ENCODE measurements around the gene EN2. TPM values are rescaled to one million over a fixed set of nuclear protein-coding genes. Genes with fewer than 3 reads are reported as not detected.
"Not testable (repeated sequence)": the region's sequence is repeated elsewhere in the genome, so short reads cannot be mapped to it uniquely, and the experiment has no call there.

EN2 gene
- total RNA-seq, 2 donors from 2014 or later, result not detected

DNA sequence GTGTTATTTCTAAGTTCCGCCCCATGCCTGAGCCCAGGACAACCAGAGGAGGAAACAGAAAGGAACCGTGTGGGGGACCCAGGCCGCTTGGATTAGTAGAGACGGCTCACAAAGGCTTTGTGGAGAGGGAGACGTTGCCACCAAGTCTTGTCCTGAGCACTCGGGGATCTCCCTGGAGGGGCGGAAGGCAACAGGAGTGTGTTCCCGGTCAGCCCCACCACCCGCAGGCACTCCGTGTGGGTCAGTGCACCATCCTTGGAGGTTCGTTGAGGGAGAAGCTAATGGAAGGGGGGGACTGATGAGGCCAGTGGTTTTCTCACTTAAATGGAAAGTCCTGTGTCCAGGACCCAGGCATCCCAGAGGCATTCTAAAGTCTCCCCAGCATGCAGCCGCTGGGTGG, 26.7 kb upstream of the EN2 start:
- no peaks in the 10 kb centered on the region for H3K4me1 Mint-ChIP-seq
- H3K9me3 ChIP-seq (ENCODE audit: control insufficient read depth, low read length, poor library complexity, severe bottlenecking), result no peaks in the 10 kb centered on the region
- peaks cover 2% of the 10 kb centered on the region for H3K36me3 Mint-ChIP-seq (ENCODE audit: low read depth)
- H3K4me3 Mint-ChIP-seq, result no peak overlapping the region
- ATAC-seq (no peak), DNase-seq (no peak)
- H3K27me3 Mint-ChIP-seq, result peaks cover 77% of the 10 kb centered on the region
- H3K27ac Mint-ChIP-seq, result no peak overlapping the region

DNA sequence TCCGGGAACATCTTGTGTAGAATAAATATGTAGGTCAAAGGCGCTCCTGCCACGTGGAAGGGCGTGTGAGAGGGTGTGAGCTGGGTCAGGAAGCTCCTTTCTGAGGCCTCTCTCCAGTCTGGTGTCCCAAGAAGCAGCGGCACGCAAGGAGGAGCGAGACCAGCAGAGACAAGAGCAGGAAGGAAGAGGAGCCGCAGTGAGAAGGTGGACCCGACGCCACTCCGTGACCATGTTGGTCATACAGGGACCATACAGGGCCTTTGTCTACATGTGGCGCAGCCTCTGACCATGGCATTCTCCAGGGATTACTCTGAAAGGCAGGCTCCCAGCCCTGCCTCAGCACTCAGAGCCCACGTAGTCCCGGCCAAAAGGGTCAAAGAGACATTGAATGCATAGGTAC, 26.2 kb upstream of the EN2 start:
- H3K4me1 Mint-ChIP-seq, result no peaks in the 10 kb centered on the region
- H3K4me3 Mint-ChIP-seq, result no peak overlapping the region
- no peak for DNase-seq
- ATAC-seq, result no peak
- H3K27ac Mint-ChIP-seq, result no peak overlapping the region
- no peaks in the 10 kb centered on the region for H3K9me3 ChIP-seq (ENCODE audit: control insufficient read depth, low read length, poor library complexity, severe bottlenecking)
- H3K36me3 Mint-ChIP-seq (ENCODE audit: low read depth), result peaks cover 4% of the 10 kb centered on the region
- peaks cover 77% of the 10 kb centered on the region for H3K27me3 Mint-ChIP-seq

DNA sequence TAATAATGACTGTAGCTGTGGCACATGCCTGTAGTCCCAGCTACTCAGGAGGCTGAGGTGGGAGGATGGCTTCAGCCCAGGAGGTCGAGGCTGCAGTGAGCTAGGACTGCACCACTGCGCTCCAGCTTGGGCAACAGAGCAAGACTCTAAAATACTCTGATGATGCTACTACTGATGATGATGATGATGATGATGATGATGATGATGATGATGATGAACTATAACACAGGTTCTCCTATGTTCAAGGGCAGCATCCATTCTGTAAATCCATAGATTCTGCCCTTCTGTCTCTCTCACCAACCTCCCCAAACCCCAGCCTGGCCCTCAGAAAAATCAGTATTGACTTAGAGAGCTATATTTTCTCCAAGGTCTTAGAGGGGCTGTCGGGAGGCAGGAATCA, 22.8 kb upstream of the EN2 start:
- H3K27ac Mint-ChIP-seq, result no peak overlapping the region
- DNase-seq (no peak), ATAC-seq (no peak)
- H3K27me3 Mint-ChIP-seq, result peaks cover 85% of the 10 kb centered on the region
- H3K36me3 Mint-ChIP-seq (ENCODE audit: low read depth), result peaks cover 4% of the 10 kb centered on the region
- H3K4me3 Mint-ChIP-seq, result no peak overlapping the region
- H3K4me1 Mint-ChIP-seq, result no peaks in the 10 kb centered on the region
- H3K9me3 ChIP-seq (ENCODE audit: control insufficient read depth, low read length, poor library complexity, severe bottlenecking), result no peaks in the 10 kb centered on the region

DNA sequence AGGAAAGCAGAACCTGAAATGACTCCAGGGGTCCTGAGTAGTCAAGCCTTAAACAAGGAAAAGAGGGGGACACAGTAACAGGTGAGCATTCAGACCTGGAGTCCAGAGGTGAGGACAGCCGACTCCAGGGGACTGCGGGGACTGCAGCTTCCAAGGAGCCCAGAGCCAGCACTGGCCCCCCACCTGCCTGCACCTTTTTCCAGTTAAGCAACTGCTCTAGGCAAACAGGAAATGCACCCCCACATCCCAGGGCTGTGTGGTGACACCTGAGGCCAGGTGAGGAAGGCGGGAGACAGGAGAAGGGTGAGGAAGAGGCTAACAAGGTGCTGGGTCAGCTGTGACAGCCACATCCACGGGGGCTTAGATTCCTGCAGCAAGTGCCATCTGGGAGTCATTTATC, 20.1 kb upstream of the EN2 start:
- H3K36me3 Mint-ChIP-seq (ENCODE audit: low read depth), result peaks cover 4% of the 10 kb centered on the region
- no peak for ATAC-seq
- H3K4me1 Mint-ChIP-seq, result no peaks in the 10 kb centered on the region
- H3K4me3 Mint-ChIP-seq, result no peak overlapping the region
- no peak overlapping the region for H3K27ac Mint-ChIP-seq
- H3K27me3 Mint-ChIP-seq, result peaks cover 77% of the 10 kb centered on the region
- no peak for DNase-seq
- no peaks in the 10 kb centered on the region for H3K9me3 ChIP-seq (ENCODE audit: control insufficient read depth, low read length, poor library complexity, severe bottlenecking)

DNA sequence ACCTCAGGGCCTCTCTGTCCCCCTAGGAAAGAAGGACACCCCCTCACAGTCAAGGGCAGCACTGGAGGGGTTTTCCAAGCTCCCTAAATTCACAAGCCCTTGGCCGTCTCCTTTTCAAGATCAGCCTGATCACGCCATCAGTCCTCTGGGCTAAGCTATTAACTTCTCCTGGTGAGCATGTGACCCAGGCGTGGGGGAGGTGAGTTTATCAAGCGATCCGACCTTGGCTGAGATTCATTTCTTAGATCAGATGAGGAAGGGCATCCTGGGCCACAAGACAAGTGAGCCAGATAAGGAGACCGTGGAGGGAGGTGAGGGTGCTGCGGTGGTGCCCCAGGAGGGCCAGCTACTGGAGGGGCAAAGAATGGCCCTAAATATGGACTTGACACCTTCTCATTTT, 19.2 kb upstream of the EN2 start:
- Mint-ChIP-seq H3K4me3 (no peak overlapping the region), H3K36me3 (ENCODE audit: low read depth) (peaks cover 4% of the 10 kb centered on the region), H3K27ac (no peak overlapping the region), H3K27me3 (peaks cover 75% of the 10 kb centered on the region), H3K4me1 (no peaks in the 10 kb centered on the region)
- H3K9me3 ChIP-seq (ENCODE audit: control insufficient read depth, low read length, poor library complexity, severe bottlenecking), result no peaks in the 10 kb centered on the region
- ATAC-seq (no peak), DNase-seq (no peak)

DNA sequence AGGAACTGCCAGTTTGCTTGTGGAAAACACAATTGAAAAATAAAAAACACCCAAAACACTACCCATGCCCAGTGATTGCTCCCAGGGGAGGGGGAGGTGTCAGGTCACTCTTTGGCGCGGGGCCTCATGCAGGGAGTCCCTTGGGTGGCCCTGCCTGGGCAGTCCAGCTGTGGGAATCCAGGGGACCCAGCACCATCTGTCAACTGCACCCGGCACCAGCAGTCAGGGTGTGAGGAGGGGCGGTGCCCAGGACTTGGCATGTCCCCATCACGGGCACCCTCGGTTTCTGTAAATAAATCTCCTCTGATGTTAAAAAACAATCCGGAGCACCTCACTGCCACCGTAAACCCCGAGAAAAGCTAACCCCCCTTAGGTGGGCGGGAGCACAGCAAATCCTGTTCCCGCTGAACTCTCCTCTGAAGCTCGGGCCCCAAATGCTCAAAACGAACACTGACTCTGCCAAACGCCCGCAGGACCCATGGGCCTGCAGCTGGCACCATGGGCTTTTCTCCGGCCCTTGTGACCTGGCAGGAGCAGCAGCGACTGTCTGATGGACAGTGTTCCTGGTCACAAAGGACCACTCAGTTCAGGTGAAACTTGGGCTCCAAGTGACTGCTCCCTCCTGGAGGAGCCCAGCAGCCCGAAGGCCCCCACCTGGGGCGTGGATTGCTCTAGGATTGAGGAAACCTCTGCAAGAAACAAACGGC, 18.5 kb upstream of the EN2 start:
- no peak for ATAC-seq
- H3K4me3 Mint-ChIP-seq, result no peak overlapping the region
- H3K9me3 ChIP-seq (ENCODE audit: control insufficient read depth, low read length, poor library complexity, severe bottlenecking), result no peaks in the 10 kb centered on the region
- no peak for DNase-seq
- peaks cover 4% of the 10 kb centered on the region for H3K36me3 Mint-ChIP-seq (ENCODE audit: low read depth)
- no peaks in the 10 kb centered on the region for H3K4me1 Mint-ChIP-seq
- H3K27me3 Mint-ChIP-seq, result peaks cover 74% of the 10 kb centered on the region
- H3K27ac Mint-ChIP-seq, result no peak overlapping the region

DNA sequence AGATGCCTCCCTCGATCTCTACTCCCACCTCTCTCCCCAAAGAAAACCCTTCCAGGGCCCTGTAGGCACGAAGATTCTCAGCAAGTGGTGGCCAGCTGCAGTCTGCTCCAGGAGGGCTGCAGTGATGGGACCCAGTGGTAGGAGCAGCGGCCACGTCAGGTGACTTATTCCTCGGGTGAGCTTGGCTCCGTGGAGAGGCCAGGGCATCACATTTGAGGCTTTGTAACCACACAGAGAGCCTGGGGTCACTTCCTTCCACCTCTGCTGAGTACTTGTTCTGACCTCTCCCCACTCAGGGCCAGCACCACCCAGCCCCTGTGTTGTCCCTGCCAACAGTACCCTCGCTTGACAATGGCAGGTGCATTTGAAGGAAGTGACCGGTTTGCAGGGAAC, 17.9 kb upstream of the EN2 start:
- H3K4me3 Mint-ChIP-seq, result no peak overlapping the region
- no peaks in the 10 kb centered on the region for H3K9me3 ChIP-seq (ENCODE audit: control insufficient read depth, low read length, poor library complexity, severe bottlenecking)
- peaks cover 75% of the 10 kb centered on the region for H3K27me3 Mint-ChIP-seq
- DNase-seq (no peak), ATAC-seq (no peak)
- peaks cover 4% of the 10 kb centered on the region for H3K36me3 Mint-ChIP-seq (ENCODE audit: low read depth)
- H3K27ac Mint-ChIP-seq, result no peak overlapping the region
- no peaks in the 10 kb centered on the region for H3K4me1 Mint-ChIP-seq

DNA sequence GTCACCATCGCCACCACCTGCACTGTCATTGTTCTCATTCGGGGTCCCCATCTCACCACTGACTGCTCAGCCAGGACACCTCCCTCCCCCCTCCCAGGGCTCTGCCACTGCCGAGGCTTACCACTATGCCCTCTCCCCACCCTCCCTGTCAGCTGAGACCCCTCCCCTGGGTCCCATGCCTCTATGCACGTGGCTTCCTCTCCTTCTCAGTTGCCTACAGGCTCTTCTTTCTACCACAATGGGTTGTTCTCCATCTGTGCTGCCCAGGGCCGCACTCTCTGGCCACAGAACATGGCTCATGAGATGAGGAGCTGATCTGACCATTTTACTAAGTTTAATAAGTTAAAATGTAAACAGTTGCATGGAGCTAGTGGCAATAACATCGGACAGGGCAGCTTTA, 16.1 kb upstream of the EN2 start:
- H3K27ac Mint-ChIP-seq, result no peak overlapping the region
- no peaks in the 10 kb centered on the region for H3K36me3 Mint-ChIP-seq (ENCODE audit: low read depth)
- H3K4me1 Mint-ChIP-seq, result no peaks in the 10 kb centered on the region
- no peaks in the 10 kb centered on the region for H3K9me3 ChIP-seq (ENCODE audit: control insufficient read depth, low read length, poor library complexity, severe bottlenecking)
- no peak for ATAC-seq
- peaks cover 73% of the 10 kb centered on the region for H3K27me3 Mint-ChIP-seq
- DNase-seq, result no peak
- H3K4me3 Mint-ChIP-seq, result no peak overlapping the region

GRCh38 chr7:155444746-155445145, 13.2 kb upstream of the EN2 start:
- ATAC-seq (no peak), DNase-seq (no peak)
- peaks cover 12% of the 10 kb centered on the region for H3K4me1 Mint-ChIP-seq
- no peak overlapping the region for H3K27ac Mint-ChIP-seq
- no peak overlapping the region for H3K4me3 Mint-ChIP-seq
- H3K27me3 Mint-ChIP-seq, result peaks cover 62% of the 10 kb centered on the region
- H3K36me3 Mint-ChIP-seq (ENCODE audit: low read depth), result peaks cover 5% of the 10 kb centered on the region
- H3K9me3 ChIP-seq (ENCODE audit: control insufficient read depth, low read length, poor library complexity, severe bottlenecking), result no peaks in the 10 kb centered on the region

DNA sequence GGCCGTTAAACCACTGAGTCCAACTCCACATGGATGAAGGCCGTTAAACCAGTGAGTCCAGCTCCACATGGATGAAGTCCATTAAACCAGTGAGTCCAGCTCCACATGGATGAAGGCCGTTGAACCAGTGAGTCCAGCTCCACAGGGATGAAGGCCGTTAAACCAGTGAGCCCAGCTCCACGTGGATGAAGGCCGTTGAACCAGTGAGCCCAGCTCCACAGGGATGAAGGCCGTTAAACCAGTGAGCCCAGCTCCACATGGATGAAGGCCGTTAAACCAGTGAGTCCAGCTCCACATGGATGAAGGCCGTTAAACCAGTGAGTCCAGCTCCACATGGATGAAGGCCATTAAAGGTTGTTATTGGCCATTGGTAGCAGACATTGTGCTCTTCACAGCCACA, 12.3 kb upstream of the EN2 start:
- not testable (repeated sequence) for H3K4me3 Mint-ChIP-seq; H3K27ac Mint-ChIP-seq; ATAC-seq; H3K36me3 Mint-ChIP-seq (ENCODE audit: low read depth); DNase-seq; H3K9me3 ChIP-seq (ENCODE audit: control insufficient read depth, low read length, poor library complexity, severe bottlenecking)
- peaks cover 54% of the 10 kb centered on the region for H3K27me3 Mint-ChIP-seq
- peaks cover 12% of the 10 kb centered on the region for H3K4me1 Mint-ChIP-seq

DNA sequence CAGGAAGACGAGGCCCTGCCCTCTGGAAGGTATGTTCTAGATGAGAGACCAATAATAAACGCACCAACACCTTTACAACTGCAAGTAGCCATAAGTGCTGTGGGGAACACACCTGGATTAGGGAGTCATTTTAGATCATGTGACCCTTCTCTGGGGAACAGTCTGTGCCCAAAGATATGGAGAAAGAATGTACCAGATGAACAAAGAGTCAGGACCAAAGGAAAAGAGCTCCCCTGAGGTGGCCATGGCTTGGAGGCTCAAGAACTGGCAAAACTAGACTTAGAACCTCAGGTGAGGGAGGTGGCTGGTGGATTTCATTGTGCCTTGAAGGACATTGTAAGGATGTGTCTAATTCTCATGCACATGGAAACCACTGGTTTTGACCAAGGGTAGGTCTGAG, 10.3 kb upstream of the EN2 start:
- no peaks in the 10 kb centered on the region for H3K9me3 ChIP-seq (ENCODE audit: control insufficient read depth, low read length, poor library complexity, severe bottlenecking)
- Mint-ChIP-seq H3K4me3 (peak overlapping the region; percentile 77), H3K27me3 (peaks cover 64% of the 10 kb centered on the region), H3K4me1 (peaks cover 19% of the 10 kb centered on the region), H3K36me3 (ENCODE audit: low read depth) (peaks cover 5% of the 10 kb centered on the region), H3K27ac (no peak overlapping the region)
- ATAC-seq (no peak), DNase-seq (no peak)

GRCh38 chr7:155448632-155449007, 9.3 kb upstream of the EN2 start:
- Mint-ChIP-seq H3K4me1 (peaks cover 19% of the 10 kb centered on the region), H3K4me3 (peak overlapping the region; percentile 77), H3K27me3 (peaks cover 64% of the 10 kb centered on the region), H3K27ac (no peak overlapping the region), H3K36me3 (ENCODE audit: low read depth) (peaks cover 5% of the 10 kb centered on the region)
- no peak for ATAC-seq
- H3K9me3 ChIP-seq (ENCODE audit: control insufficient read depth, low read length, poor library complexity, severe bottlenecking), result no peaks in the 10 kb centered on the region
- no peak for DNase-seq

DNA sequence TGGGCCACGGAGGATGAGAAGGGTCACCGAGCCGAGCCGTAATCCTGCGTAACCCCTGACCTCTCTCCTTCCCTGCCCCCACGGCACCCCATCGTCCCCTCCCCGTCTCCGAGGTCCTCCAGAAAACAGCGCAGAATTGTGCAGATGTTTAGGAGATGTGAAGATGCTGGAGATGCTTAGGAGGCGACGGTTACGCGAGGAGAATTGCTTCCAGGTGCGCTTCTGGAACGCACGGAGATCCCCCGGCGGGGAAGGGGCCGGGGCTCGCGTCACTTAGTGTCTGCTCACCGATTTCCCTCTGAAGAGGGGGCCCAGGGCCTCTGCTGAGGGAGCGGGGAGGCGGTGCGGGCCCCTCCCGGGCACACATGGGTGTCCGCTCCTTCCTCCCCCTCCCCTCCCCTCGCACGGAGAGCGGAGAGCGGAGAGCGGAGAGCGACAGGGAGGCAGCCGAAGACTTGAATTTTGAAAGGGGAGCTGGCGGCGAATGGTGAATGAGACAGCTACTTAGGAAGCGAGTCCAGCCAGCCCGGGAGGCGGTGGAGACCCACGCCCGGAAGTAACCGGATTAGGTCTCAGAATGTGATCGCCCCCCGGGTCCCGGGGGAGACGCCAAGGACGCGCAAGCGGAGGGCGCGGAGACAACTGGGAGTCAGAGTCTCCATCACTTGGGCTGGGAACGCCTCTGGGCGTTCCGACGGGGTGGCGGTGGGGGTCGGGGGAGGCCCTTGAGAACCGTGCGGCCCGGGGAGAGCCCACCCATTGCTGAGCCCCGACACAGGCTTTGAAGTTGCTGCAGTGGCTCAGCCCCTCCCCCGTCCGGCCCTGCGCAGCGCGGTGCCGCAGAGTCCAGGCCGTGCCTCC, 8.7 kb upstream of the EN2 start:
- no peak overlapping the region for H3K27ac Mint-ChIP-seq
- peaks cover 19% of the 10 kb centered on the region for H3K4me1 Mint-ChIP-seq
- H3K27me3 Mint-ChIP-seq, result peaks cover 60% of the 10 kb centered on the region
- ATAC-seq (no peak), DNase-seq (no peak)
- peak overlapping the region; percentile 21 for H3K4me3 Mint-ChIP-seq
- H3K36me3 Mint-ChIP-seq (ENCODE audit: low read depth), result peaks cover 5% of the 10 kb centered on the region
- H3K9me3 ChIP-seq (ENCODE audit: control insufficient read depth, low read length, poor library complexity, severe bottlenecking), result no peaks in the 10 kb centered on the region
